Cardiac fibroblast (primary cell): ENCODE results near the gene CELF1.

Experiments
- DNase-seq, 2 donors: peaks; one replicate each; pipeline versions ENCODE4 v3.0.0 to v3.0.0-alpha.2; 2010; ENCODE audit warnings: low read depth in 2 of 2
- H3K4me3 ChIP-seq, 2 donors: replicated peaks in 1 of 2; 1 replicate in 1 of 2; 2 replicates in 1 of 2; pipeline ENCODE4 v1.5.1; 2011; ENCODE audit warnings: low read depth in 2 of 2, low read length in 2 of 2, mild to moderate bottlenecking in 2 of 2, moderate library complexity in 1 of 2
- CTCF ChIP-seq: IDR thresholded peaks from one replicate; pipeline ENCODE4 v1.5.1; 2011; ENCODE audit warnings: low read depth, mild to moderate bottlenecking, low read length, inconsistent platforms

Gene CELF1

DNA sequence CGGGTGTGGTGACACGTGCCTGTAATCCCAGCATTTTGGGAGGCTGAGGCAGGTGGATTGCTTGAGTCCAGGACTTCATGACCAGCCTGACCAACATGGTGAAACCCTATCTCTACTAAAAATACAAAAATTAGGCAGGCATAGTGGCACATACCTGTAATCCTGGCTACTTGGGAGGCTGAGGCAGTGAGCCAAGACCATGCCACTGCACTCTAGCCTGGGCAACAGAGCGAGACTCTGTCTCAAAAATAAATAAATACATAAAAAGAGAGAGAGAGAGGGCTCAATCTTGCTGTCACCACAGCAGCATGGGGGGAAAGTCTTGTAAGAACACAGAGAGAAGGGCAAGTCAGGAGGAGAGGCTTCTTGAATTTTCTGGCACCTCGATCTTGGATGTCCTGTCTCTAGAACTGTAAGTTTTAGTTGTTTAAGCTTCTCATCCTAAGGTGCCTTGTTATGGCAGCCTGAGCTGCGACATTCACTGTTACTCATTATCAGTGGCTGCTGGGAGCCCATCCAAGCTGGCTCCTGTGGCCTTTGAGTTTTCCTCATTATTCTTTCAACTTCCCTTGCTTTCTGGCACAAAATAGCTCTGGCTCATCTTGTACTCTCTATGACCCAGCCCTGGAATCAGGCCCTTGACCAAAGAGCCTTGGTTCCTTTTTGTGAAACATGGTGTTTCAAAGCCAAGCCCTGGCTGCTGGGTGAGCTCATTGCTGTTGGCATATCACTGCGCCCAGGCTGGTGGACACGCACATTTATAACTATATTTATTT is 118.7 kb downstream of the CELF1 start:
- no peak for TF ChIP-seq CTCF
- peak; percentile 57 to 75 for DNase-seq

GRCh38 chr11:47433157-47433556 is 119.8 kb downstream of the CELF1 start:
- no peak for TF ChIP-seq CTCF
- H3K4me3 ChIP-seq: no peak overlapping the region
- DNase-seq: no peak

More for the DNA sequence above, 118.7 kb downstream of the CELF1 start:
- H3K4me3 ChIP-seq: no peak overlapping the region

- DNase-seq: no peak
- no peak for TF ChIP-seq CTCF
- no peak overlapping the region for H3K4me3 ChIP-seq
Observed at GRCh38 chr11:47431356-47432083, 121.4 kb downstream of the CELF1 start.

DNA sequence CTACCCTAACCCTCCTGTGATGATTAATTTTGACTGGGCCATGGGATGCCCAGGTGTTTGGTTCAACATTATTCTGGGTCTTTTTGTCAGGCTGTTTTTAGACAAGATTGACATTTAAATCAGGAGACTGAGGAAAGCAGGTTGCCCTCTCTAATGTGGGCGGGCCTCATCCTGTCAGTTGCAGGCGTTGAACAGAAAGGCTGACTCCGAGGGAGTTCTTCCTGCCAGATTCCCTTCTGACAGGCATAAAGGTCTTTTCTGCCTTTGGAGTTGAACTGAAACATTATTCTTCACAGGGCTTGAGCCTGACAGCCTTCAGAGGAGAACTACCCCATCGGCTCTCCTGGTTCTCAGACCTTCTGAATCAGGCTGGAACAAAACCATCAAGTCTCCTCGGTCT is 122.4 kb downstream of the CELF1 start:
- no peak for DNase-seq
- no peak for TF ChIP-seq CTCF
- no peak overlapping the region for H3K4me3 ChIP-seq

DNA sequence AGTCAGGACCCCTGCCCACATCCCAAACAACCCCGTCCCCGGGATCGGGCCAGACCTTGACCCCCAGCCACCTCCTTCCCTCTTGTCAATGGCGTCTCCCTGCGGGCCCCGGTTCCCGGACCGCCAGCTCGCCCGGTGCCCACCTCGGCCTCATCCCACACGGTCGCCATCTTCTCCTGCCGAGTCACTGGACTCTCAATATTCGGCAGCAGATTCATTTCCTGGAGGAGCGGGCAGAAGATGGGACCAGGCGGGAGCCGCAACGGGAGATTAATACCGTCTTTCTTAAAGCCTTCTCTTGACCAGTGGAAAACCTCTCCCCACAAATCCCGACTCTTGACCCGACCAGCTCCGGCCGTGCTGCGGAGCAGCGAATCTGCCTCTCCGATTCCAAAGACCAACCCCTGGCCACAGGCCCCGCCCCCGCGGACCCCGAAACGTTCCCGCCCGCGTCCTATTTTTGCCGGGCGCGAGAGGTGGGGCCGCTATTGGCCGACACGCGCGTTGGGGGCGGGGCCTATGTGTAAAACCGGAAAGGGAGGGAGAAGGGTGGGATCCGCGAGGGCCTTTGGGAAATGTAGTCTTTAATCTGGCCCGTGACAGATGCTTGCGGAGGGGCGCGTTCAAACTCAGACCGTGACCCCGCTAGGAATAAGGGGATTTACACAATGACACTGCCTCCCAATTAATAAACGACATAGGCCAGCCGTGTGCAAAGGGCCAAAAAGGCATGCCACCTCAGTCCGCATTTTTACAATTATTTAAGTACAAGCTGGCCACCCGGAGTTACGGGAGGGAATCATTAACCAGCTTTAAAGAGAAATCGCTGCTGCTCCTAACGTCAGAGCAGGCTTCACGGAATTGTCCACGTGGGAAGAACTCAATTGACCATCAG is 126.6 kb downstream of the CELF1 start, which contains the start of gene PSMC3:
Gene PSMC3, minus strand, starts transcription at position 378 of the 895 bp plus-strand sequence. Its CDS starts 160 bp downstream, at position 218.
- H3K4me3 ChIP-seq: peak within 1 kb of the TSS; percentile 92 to 94
- peak; percentile 97 to 98 for DNase-seq
- TF ChIP-seq CTCF: no peak

DNA sequence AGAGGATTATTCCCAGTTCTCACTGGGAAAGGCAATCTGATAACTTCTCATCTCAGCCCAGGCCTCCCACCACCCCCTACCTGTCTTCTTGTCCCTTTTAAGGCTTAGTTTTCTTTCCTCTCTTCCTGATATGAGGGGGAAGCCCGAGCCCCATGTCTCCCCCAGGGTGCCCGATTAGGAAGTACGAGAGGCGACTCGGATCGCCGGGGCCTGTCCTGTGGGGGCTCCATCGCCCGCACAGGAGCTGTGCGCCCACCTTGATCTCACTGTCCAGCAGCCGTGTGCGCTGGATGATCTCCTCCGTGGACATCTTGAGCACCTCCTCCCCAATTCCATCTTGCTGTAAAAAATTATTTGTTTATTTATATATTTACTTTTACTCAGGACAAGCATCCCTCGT is 127.3 kb downstream of the CELF1 start:
- TF ChIP-seq CTCF: no peak
- peak overlapping the region; percentile 92 to 94 for H3K4me3 ChIP-seq
- no peak for DNase-seq
